HepG2 (cell line): ENCODE results near the gene JMJD6. TPM values are rescaled to one million over a fixed set of nuclear protein-coding genes. Genes with fewer than 3 reads are reported as not detected.
A peak's percentile ranks its signal among the peaks of the same experiment; 100 is the strongest.

ENCODE experiments used
- ARHGAP35 ChIP-seq: sonication (generic); formaldehyde crosslinking; IDR thresholded peaks from 2 replicates; pipeline ENCODE4 v1.9.0; 2022; ENCODE audit warnings: mild to moderate bottlenecking, inconsistent platforms, moderate library complexity, missing genetic modification reagents, borderline replicate concordance
- GABPA ChIP-seq, 2 experiments: IDR thresholded peaks; 2 replicates each; pipeline ENCODE4 v1.6.1; 2011 to 2016; ENCODE audit warnings: low read depth in 2 of 2, low read length in 1 of 2, missing biosample characterization in 1 of 2, missing genetic modification characterization in 1 of 2
- GTF3A ChIP-seq: sonication (generic); formaldehyde crosslinking; conservative IDR thresholded peaks from 2 replicates; pipeline ENCODE4 v1.4.0; 2020; ENCODE audit warnings: mild to moderate bottlenecking, missing genetic modification reagents
- MIER3 ChIP-seq: IDR thresholded peaks from 2 replicates; pipeline ENCODE4 v1.6.1; 2016; ENCODE audit warnings: missing compliant biosample characterization, borderline replicate concordance
- NCOA1 ChIP-seq: sonication (generic); formaldehyde crosslinking; IDR thresholded peaks from 2 replicates; pipeline ENCODE4 v1.9.0; 2021; ENCODE audit warnings: missing genetic modification reagents
- RARA ChIP-seq: IDR thresholded peaks from 2 replicates; pipeline ENCODE4 v1.6.1; 2016; ENCODE audit warnings: missing genetic modification reagents, missing compliant biosample characterization
- SIX4 ChIP-seq: sonication (generic); formaldehyde crosslinking; IDR thresholded peaks from 2 replicates; pipeline ENCODE4 v1.4.0; 2020; ENCODE audit warnings: missing genetic modification reagents
- SP4 ChIP-seq: sonication (generic); formaldehyde crosslinking; IDR thresholded peaks from 2 replicates; pipeline ENCODE4 v1.8.1; 2023; ENCODE audit warnings: mild to moderate bottlenecking, missing genetic modification reagents
- TAF15 ChIP-seq: fragments of 200-400 bp; formaldehyde crosslinking; IDR thresholded peaks from one replicate; pipeline ENCODE4 v1.6.1; 2018; ENCODE audit warnings: mild to moderate bottlenecking, low read depth, low read length; ENCODE audit not compliant: poor library complexity, severe bottlenecking
- ZFP37 ChIP-seq: sonication (generic); formaldehyde crosslinking; IDR thresholded peaks from 2 replicates; pipeline ENCODE4 v1.4.0; 2020; ENCODE audit warnings: missing genetic modification reagents, borderline replicate concordance
- ZKSCAN8 ChIP-seq: IDR thresholded peaks from 2 replicates; pipeline ENCODE4 v1.6.1; 2016; ENCODE audit warnings: borderline replicate concordance, missing genetic modification reagents, missing compliant biosample characterization
- ZNF337 ChIP-seq: sonication (generic); formaldehyde crosslinking; IDR thresholded peaks from 2 replicates; pipeline ENCODE4 v1.5.1; 2020; ENCODE audit warnings: missing genetic modification reagents, low read depth, mild to moderate bottlenecking, borderline replicate concordance
- polyA plus RNA-seq, 8 experiments: library from polyadenylated mRNA; depleted of rRNA in 3 of 8; stranded (reverse) in 7 of 8; unstranded in 1 of 8; fragments of >200 nt; fragmentation: Illumina TruSeq in 4 of 8; extraction: Trizol in 4 of 8; gene quantifications; 2 replicates each; pipeline versions ENCODE4 v1.2.1 to v1.2.3, GENCODE V29; 2011 to 2016; ENCODE audit warnings: low read depth in 4 of 8, missing spikeins in 1 of 8, mixed read lengths in 1 of 8; ENCODE audit not compliant: insufficient read depth in 1 of 8
- total RNA-seq, 5 experiments: library from RNA; depleted of rRNA; stranded (reverse); fragments of >200 nt; fragmentation: Illumina TruSeq; extraction: Trizol; gene quantifications; 2 replicates each; pipeline ENCODE4 v1.2.3, GENCODE V29; 2016; ENCODE audit warnings: low read depth in 1 of 5
- TF ChIP-seq, protein P1 (sequence below): sonication (generic); formaldehyde crosslinking; conservative IDR thresholded peaks from 2 replicates; pipeline ENCODE4 v1.4.0; 2020; ENCODE audit warnings: mild to moderate bottlenecking, missing genetic modification reagents, moderate library complexity
- TF ChIP-seq, protein P2 (sequence below), 2 experiments: sonication (generic) in 1 of 2; formaldehyde crosslinking in 1 of 2; IDR thresholded peaks; 2 replicates each; pipeline versions ENCODE4 v1.6.1 to v1.9.0; 2014 to 2022; ENCODE audit warnings: antibody characterized with exemption in 1 of 2, borderline replicate concordance in 1 of 2, inconsistent platforms in 1 of 2, low read depth in 1 of 2, missing genetic modification reagents in 1 of 2
- TF ChIP-seq, protein P3 (sequence below): IDR thresholded peaks from 2 replicates; pipeline ENCODE4 v1.6.1; 2012; ENCODE audit warnings: low read depth, low read length, improper control_type of control experiment
- TF ChIP-seq, protein P4 (sequence below): sonication (generic); formaldehyde crosslinking; IDR thresholded peaks from 2 replicates; pipeline ENCODE4 v1.5.0; 2020; ENCODE audit warnings: missing genetic modification reagents

Gene JMJD6
- total and polyA plus RNA-seq, 2 of the 13 experiments (the other 11 are each of a cell fraction or from before 2014, with no cell fraction given): 33.6 to 41.0 TPM

DNA sequence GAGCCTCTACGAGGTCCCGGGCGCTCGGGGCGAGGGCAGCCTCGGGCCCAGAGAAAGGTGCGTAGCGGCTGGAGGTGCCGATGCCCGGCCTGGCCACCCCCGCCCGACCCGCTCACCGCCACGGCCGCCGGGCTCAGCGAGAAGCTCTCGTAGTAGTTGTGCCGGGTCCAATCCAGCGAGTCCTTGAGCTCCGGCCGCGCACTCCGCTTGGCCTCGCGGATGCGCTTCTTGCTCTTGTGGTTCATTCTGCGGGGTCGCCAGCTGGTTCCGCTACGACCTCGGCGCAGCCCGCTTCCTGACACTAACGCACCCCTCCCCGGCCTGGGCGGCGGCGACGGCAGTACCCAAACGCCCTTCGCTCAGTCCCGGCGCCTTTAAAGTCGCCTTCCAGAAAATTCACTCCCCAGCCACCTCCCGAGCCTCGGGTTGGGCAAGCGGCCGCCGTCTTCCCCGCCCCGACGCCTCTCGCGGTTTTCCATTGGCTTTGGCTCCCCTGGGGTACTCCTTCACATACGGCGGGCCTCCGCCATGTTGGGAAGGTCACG, at the start of gene JMJD6 (continued):
- TF ChIP-seq, protein P1, sequence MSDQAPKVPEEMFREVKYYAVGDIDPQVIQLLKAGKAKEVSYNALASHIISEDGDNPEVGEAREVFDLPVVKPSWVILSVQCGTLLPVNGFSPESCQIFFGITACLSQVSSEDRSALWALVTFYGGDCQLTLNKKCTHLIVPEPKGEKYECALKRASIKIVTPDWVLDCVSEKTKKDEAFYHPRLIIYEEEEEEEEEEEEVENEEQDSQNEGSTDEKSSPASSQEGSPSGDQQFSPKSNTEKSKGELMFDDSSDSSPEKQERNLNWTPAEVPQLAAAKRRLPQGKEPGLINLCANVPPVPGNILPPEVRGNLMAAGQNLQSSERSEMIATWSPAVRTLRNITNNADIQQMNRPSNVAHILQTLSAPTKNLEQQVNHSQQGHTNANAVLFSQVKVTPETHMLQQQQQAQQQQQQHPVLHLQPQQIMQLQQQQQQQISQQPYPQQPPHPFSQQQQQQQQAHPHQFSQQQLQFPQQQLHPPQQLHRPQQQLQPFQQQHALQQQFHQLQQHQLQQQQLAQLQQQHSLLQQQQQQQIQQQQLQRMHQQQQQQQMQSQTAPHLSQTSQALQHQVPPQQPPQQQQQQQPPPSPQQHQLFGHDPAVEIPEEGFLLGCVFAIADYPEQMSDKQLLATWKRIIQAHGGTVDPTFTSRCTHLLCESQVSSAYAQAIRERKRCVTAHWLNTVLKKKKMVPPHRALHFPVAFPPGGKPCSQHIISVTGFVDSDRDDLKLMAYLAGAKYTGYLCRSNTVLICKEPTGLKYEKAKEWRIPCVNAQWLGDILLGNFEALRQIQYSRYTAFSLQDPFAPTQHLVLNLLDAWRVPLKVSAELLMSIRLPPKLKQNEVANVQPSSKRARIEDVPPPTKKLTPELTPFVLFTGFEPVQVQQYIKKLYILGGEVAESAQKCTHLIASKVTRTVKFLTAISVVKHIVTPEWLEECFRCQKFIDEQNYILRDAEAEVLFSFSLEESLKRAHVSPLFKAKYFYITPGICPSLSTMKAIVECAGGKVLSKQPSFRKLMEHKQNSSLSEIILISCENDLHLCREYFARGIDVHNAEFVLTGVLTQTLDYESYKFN (CRISPR knock-in tag): peak; percentile 9; the same call in 1 of the 2 replicates
- TF ChIP-seq ZFP37 (CRISPR knock-in tag): no peak; the same call in 1 of the 2 replicates
- TF ChIP-seq GTF3A (CRISPR knock-in tag): no peak
- TF ChIP-seq ZNF337 (CRISPR knock-in tag): 0 out of 2 replicates have a peak, but pooled peaks have one; percentile 19
- TF ChIP-seq SIX4 (CRISPR knock-in tag): peak; percentile 27; the same call in 1 of the 2 replicates
- no peak for TF ChIP-seq TAF15
- TF ChIP-seq, protein P2, sequence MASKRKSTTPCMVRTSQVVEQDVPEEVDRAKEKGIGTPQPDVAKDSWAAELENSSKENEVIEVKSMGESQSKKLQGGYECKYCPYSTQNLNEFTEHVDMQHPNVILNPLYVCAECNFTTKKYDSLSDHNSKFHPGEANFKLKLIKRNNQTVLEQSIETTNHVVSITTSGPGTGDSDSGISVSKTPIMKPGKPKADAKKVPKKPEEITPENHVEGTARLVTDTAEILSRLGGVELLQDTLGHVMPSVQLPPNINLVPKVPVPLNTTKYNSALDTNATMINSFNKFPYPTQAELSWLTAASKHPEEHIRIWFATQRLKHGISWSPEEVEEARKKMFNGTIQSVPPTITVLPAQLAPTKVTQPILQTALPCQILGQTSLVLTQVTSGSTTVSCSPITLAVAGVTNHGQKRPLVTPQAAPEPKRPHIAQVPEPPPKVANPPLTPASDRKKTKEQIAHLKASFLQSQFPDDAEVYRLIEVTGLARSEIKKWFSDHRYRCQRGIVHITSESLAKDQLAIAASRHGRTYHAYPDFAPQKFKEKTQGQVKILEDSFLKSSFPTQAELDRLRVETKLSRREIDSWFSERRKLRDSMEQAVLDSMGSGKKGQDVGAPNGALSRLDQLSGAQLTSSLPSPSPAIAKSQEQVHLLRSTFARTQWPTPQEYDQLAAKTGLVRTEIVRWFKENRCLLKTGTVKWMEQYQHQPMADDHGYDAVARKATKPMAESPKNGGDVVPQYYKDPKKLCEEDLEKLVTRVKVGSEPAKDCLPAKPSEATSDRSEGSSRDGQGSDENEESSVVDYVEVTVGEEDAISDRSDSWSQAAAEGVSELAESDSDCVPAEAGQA (IDR thresholded peaks at IDR 0.05; ENCODE audit: low read depth): peak; percentile 81; the same call in 1 of the 2 replicates
- TF ChIP-seq, protein P2 (CRISPR knock-in tag; IDR thresholded peaks at IDR 0.05; ENCODE audit: borderline replicate concordance): no peak
- TF ChIP-seq MIER3 (CRISPR knock-in tag): 0 out of 2 replicates have a peak, but pooled peaks have one; percentile 10
- TF ChIP-seq, protein P3, sequence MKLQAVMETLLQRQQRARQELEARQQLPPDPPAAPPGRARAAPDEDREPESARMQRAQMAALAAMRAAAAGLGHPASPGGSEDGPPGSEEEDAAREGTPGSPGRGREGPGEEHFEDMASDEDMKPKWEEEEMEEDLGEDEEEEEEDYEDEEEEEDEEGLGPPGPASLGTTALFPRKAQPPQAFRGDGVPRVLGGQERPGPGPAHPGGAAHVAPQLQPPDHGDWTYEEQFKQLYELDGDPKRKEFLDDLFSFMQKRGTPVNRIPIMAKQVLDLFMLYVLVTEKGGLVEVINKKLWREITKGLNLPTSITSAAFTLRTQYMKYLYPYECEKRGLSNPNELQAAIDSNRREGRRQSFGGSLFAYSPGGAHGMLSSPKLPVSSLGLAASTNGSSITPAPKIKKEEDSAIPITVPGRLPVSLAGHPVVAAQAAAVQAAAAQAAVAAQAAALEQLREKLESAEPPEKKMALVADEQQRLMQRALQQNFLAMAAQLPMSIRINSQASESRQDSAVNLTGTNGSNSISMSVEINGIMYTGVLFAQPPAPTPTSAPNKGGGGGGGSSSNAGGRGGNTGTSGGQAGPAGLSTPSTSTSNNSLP: no peak
- peak; percentile 14; the same call in 1 of the 2 replicates for TF ChIP-seq RARA
- TF ChIP-seq SP4: peak; percentile 89; the same call in 1 of the 2 replicates
- no peak for TF ChIP-seq GABPA (IDR thresholded peaks at IDR 0.05; ENCODE audit: low read depth, low read length)
- no peak; the same call in 1 of the 2 replicates for TF ChIP-seq GABPA (CRISPR knock-in tag; IDR thresholded peaks at IDR 0.05; ENCODE audit: low read depth)
- TF ChIP-seq ZKSCAN8 (CRISPR knock-in tag): peak; percentile 16; the same call in 1 of the 2 replicates
- TF ChIP-seq ARHGAP35 (CRISPR knock-in tag): no peak; the same call in 1 of the 2 replicates
- peak; percentile 87; the same call in 1 of the 2 replicates for TF ChIP-seq NCOA1
- TF ChIP-seq, protein P4, sequence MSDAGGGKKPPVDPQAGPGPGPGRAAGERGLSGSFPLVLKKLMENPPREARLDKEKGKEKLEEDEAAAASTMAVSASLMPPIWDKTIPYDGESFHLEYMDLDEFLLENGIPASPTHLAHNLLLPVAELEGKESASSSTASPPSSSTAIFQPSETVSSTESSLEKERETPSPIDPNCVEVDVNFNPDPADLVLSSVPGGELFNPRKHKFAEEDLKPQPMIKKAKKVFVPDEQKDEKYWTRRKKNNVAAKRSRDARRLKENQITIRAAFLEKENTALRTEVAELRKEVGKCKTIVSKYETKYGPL: no peak
